SU-DHL-6 (cell line): ENCODE measurements around the gene PIK3R1.

Experiments
- EZH2phosphoT487 ChIP-seq: fragments of 200-600 bp; sonication (generic), shearing (Covaris generic); conservative IDR thresholded peaks from 2 replicates; pipeline ENCODE4 v1.6.1; 2018; ENCODE audit warnings: mild to moderate bottlenecking, antibody characterized with exemption, low read length, moderate library complexity, mixed read lengths
- TF ChIP-seq, protein P1 (sequence below): fragments of 200-600 bp; sonication (generic); IDR thresholded peaks from one replicate; pipeline ENCODE4 v1.5.1; 2017; ENCODE audit warnings: antibody characterized with exemption, mild to moderate bottlenecking, low read length, moderate library complexity; ENCODE audit not compliant: insufficient read depth, poor library complexity, severe bottlenecking

DNA sequence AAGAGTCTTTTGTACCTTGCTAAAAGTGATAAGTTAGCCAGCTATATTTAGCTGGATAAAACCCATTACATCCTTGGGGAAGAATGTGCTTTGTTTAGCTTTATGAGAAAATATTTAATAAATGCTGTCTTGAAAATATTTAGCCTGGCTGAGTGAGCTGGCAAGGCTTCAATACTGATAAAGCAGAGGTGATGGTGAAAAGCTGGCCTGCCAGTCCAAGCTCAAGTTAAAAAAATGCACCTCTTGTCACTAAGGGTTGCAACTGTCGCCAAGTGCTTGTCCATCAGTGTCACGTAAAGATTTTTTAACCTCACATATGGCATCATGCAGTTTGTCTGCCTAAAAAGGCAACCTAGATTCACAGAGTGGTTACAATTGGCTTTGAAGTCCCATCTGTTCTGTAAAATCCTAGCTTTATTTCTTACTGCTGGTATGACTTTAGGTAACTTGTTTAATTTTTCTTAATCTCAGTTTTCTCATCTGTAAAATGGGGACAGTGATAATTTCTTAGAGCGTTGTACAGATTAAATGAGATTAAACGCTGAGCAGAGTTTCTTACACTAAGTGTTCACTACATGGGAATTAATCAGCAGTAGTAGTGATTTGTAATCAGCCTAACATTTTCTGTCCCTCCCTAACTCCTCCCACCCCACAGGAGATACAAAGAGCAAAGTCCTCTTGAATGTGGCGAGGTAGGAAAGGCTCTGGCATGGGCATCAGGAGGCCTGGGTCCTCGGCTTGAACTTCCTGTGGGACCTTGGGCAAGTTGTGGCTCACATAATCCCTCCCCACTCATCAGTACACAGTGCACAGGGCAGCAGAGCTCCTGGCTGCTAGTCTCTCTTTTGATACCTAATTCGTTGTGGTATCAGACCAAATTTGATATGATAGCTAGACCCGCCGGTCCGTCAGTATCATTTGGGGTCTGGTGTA is 48.7 kb downstream of the PIK3R1 start:
- TF ChIP-seq, protein P1, sequence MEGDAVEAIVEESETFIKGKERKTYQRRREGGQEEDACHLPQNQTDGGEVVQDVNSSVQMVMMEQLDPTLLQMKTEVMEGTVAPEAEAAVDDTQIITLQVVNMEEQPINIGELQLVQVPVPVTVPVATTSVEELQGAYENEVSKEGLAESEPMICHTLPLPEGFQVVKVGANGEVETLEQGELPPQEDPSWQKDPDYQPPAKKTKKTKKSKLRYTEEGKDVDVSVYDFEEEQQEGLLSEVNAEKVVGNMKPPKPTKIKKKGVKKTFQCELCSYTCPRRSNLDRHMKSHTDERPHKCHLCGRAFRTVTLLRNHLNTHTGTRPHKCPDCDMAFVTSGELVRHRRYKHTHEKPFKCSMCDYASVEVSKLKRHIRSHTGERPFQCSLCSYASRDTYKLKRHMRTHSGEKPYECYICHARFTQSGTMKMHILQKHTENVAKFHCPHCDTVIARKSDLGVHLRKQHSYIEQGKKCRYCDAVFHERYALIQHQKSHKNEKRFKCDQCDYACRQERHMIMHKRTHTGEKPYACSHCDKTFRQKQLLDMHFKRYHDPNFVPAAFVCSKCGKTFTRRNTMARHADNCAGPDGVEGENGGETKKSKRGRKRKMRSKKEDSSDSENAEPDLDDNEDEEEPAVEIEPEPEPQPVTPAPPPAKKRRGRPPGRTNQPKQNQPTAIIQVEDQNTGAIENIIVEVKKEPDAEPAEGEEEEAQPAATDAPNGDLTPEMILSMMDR: no peak
- TF ChIP-seq EZH2phosphoT487: no peak
